ENCODE data around the gene ZBTB7A.

ZBTB7A gene

DNA sequence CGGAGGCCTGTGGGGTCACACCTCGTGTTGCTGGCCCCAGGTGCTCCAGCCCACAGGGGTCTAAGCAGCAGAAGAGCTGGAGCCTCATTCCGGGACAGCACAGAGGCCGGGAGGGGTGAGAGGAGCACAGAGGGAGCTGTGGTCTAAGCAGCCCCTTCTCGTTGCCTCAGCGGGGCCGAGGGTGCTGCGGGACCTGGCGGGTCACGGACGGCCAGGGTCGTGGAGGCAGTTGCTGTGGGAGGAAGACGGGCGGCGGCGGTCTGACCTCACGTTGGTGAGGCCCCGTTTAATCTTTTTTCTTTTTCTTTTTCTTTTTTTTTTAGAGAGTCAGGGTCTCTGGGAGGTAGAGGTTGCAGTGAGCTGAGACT lies 37.5 kb downstream of the ZBTB7A start:
- no peaks in the 10 kb centered on the region for H3K4me1 ChIP-seq (ENCODE audit: insufficient read depth, low read length, poor library complexity, severe bottlenecking)
- peaks cover 40% of the 10 kb centered on the region; the same call in 1 of the 2 replicates for H3K36me3 ChIP-seq (ENCODE audit: insufficient read depth, low read length)
- no peak overlapping the region for H3K4me3 ChIP-seq (ENCODE audit: low read length, poor library complexity, severe bottlenecking)
- no peaks in the 10 kb centered on the region for H3K79me2 ChIP-seq (ENCODE audit: insufficient read depth, low read length)
- TF ChIP-seq CTCF (conservative IDR thresholded peaks at IDR 0.05; ENCODE audit: low read length) (no peak), EZH2phosphoT487 (IDR thresholded peaks at IDR 0.05; ENCODE audit: borderline replicate concordance) (no peak)
- no peak overlapping the region for H2AFZ ChIP-seq (ENCODE audit: low read length)
- H3K4me2 ChIP-seq (ENCODE audit: low read depth, low read length, poor library complexity, severe bottlenecking): no peak overlapping the region
- H4K20me1 ChIP-seq (ENCODE audit: insufficient read depth, low read length, poor library complexity, severe bottlenecking): no peaks in the 10 kb centered on the region
- no peaks in the 10 kb centered on the region for H3F3A ChIP-seq (ENCODE audit: low read depth)
- no peak overlapping the region for H3K9ac ChIP-seq (ENCODE audit: low read depth, low read length, poor library complexity, severe bottlenecking)
- H3K27me3 ChIP-seq (ENCODE audit: insufficient read depth, low read length, poor library complexity, severe bottlenecking): no peaks in the 10 kb centered on the region
- no peaks in the 10 kb centered on the region for H3K9me2 ChIP-seq (replicated peaks; ENCODE audit: low read depth, low read length)
- H3K9me3 ChIP-seq (ENCODE audit: insufficient read depth, low read depth, low read length): no peaks in the 10 kb centered on the region

DNA sequence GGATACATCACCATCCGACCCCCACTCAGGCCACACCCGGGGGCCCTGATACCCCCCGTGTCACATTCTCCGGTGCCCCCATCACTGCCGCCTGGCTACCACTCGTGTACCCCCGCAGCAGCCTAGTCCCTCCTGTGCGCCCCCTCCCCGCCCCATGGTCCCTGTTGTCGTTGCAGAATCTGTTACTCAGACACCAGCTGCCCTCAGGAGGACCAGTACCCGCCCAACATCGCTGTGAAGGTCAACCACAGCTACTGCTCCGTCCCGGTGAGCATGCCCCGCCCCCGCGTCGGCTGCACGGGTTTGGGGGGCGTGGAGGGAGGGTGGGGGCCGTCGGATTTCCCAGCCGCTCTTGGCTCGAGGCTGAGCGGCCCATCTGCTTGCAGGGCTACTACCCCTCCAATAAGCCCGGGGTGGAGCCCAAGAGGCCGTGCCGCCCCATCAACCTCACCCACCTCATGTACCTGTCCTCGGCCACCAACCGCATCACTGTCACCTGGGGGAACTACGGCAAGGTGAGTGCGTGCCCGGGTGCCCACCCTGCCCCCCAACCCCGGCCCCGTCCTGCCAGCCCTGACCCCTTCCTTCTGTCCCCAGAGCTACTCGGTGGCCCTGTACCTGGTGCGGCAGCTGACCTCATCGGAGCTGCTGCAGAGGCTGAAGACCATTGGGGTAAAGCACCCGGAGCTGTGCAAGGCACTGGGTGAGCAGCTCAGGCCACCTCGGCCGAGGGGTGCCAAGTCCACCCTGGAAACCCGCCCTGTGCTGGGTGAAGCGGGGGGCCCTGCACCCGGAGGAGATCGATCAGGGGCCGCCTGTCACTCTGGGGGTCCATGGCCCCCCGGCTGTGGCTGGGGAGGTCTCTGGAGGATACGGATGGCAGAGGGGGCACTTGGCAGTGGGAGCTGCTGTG lies 38.1 kb downstream of the ZBTB7A start:
- Histone ChIP-seq H3K9ac (ENCODE audit: low read depth, low read length, poor library complexity, severe bottlenecking) (no peak overlapping the region), H3K9me3 (ENCODE audit: insufficient read depth, low read depth, low read length) (no peaks in the 10 kb centered on the region), H3F3A (ENCODE audit: low read depth) (no peaks in the 10 kb centered on the region), H3K27me3 (ENCODE audit: insufficient read depth, low read length, poor library complexity, severe bottlenecking) (no peaks in the 10 kb centered on the region), H3K4me1 (ENCODE audit: insufficient read depth, low read length, poor library complexity, severe bottlenecking) (no peaks in the 10 kb centered on the region), H3K4me3 (ENCODE audit: low read length, poor library complexity, severe bottlenecking) (no peak overlapping the region), H2AFZ (ENCODE audit: low read length) (no peak overlapping the region), H3K9me2 (replicated peaks; ENCODE audit: low read depth, low read length) (no peaks in the 10 kb centered on the region), H4K20me1 (ENCODE audit: insufficient read depth, low read length, poor library complexity, severe bottlenecking) (no peaks in the 10 kb centered on the region), H3K36me3 (ENCODE audit: insufficient read depth, low read length) (peaks cover 36% of the 10 kb centered on the region; the same call in 1 of the 2 replicates), H3K4me2 (ENCODE audit: low read depth, low read length, poor library complexity, severe bottlenecking) (no peak overlapping the region), H3K79me2 (ENCODE audit: insufficient read depth, low read length) (no peaks in the 10 kb centered on the region)
- TF ChIP-seq EZH2phosphoT487 (IDR thresholded peaks at IDR 0.05; ENCODE audit: borderline replicate concordance): no peak

DNA sequence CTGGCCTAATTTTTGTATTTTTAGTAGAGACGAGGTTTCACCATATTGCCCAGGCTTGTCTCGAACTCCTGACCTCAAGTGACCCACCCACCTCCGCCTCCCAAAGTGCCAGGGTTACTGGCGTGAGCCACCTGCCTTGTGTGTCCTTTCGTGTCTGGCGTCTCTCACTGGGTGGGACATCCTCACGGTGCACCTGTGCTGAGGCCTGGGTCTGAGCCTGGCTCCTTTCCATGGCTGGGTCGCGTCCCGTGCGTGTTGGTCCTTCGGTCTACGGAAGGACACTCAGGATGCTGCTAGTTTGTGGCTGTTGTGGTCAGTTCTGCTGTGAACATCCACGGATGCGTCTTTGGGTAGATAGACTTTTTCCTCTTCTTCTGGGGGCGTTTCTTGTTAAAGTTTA lies 39.6 kb downstream of the ZBTB7A start:
- H3K9me2 ChIP-seq (replicated peaks; ENCODE audit: low read depth, low read length): no peaks in the 10 kb centered on the region
- TF ChIP-seq EZH2phosphoT487 (IDR thresholded peaks at IDR 0.05; ENCODE audit: borderline replicate concordance): no peak
- TF ChIP-seq CTCF (conservative IDR thresholded peaks at IDR 0.05; ENCODE audit: low read length): no peak
- H2AFZ ChIP-seq (ENCODE audit: low read length): no peak overlapping the region
- H3K9me3 ChIP-seq (ENCODE audit: insufficient read depth, low read depth, low read length): no peaks in the 10 kb centered on the region
- H3K4me1 ChIP-seq (ENCODE audit: insufficient read depth, low read length, poor library complexity, severe bottlenecking): no peaks in the 10 kb centered on the region
- no peak overlapping the region for H3K4me2 ChIP-seq (ENCODE audit: low read depth, low read length, poor library complexity, severe bottlenecking)
- no peak overlapping the region for H3K4me3 ChIP-seq (ENCODE audit: low read length, poor library complexity, severe bottlenecking)
- no peaks in the 10 kb centered on the region for H3K79me2 ChIP-seq (ENCODE audit: insufficient read depth, low read length)
- no peaks in the 10 kb centered on the region for H3F3A ChIP-seq (ENCODE audit: low read depth)
- no peaks in the 10 kb centered on the region for H4K20me1 ChIP-seq (ENCODE audit: insufficient read depth, low read length, poor library complexity, severe bottlenecking)
- H3K9ac ChIP-seq (ENCODE audit: low read depth, low read length, poor library complexity, severe bottlenecking): no peak overlapping the region
- H3K36me3 ChIP-seq (ENCODE audit: insufficient read depth, low read length): peaks cover 30% of the 10 kb centered on the region; the same call in 1 of the 2 replicates
- H3K27me3 ChIP-seq (ENCODE audit: insufficient read depth, low read length, poor library complexity, severe bottlenecking): no peaks in the 10 kb centered on the region

All from Loucy (cell line).